Osteoblast (primary cell): ENCODE results near the gene SH3D21. TPM values are rescaled to one million over a fixed set of nuclear protein-coding genes. Genes with fewer than 3 reads are reported as not detected.
A peak's percentile ranks its signal among the peaks of the same experiment; 100 is the strongest.

Experiments used
- DNase-seq: peaks from one replicate; pipeline ENCODE4 v3.0.0; 2011; ENCODE audit warnings: low spot score, mixed read lengths; ENCODE audit not compliant: insufficient read length; ENCODE audit errors: missing footprints
- H2AFZ ChIP-seq: 2 replicates; pipeline ENCODE4 v1.6.0; 2011; ENCODE audit warnings: mild to moderate bottlenecking, low read length
- H3K27ac ChIP-seq: 2 replicates; pipeline ENCODE4 v1.5.1; 2011; ENCODE audit warnings: mild to moderate bottlenecking, low read depth, low read length, moderate library complexity
- H3K27me3 ChIP-seq: 2 replicates; pipeline ENCODE4 v1.6.0; 2012; ENCODE audit warnings: mild to moderate bottlenecking, control low read depth, inconsistent platforms, low read length, moderate library complexity; ENCODE audit not compliant: insufficient read depth
- H3K36me3 ChIP-seq: 2 replicates; pipeline ENCODE4 v1.5.1; 2011; ENCODE audit warnings: mild to moderate bottlenecking, low read length, control low read depth, moderate library complexity; ENCODE audit not compliant: insufficient read depth
- H3K4me1 ChIP-seq: 2 replicates; pipeline ENCODE4 v1.5.1; 2011; ENCODE audit warnings: mild to moderate bottlenecking, low read length, control low read depth, moderate library complexity; ENCODE audit not compliant: insufficient read depth
- H3K4me2 ChIP-seq: 2 replicates; pipeline ENCODE4 v1.6.0; 2011; ENCODE audit warnings: mild to moderate bottlenecking, low read length; ENCODE audit not compliant: insufficient read depth
- H3K4me3 ChIP-seq: fragments of 200-600 bp; sonication (generic); 3 replicates; pipeline ENCODE4 v1.5.1; 2012; ENCODE audit warnings: mild to moderate bottlenecking, low read length, inconsistent platforms; ENCODE audit not compliant: insufficient read depth
- H3K79me2 ChIP-seq: 2 replicates; pipeline ENCODE4 v1.6.0; 2012; ENCODE audit warnings: mild to moderate bottlenecking, low read length, control low read depth, inconsistent platforms; ENCODE audit not compliant: insufficient read depth
- H3K9me3 ChIP-seq: 2 replicates; pipeline ENCODE4 v1.5.1; 2011; ENCODE audit warnings: low read depth, low read length, control low read depth
- H4K20me1 ChIP-seq: 2 replicates; pipeline ENCODE4 v1.6.0; 2012; ENCODE audit warnings: mild to moderate bottlenecking, low read length, control low read depth; ENCODE audit not compliant: insufficient read depth
- total RNA-seq: library from RNA; depleted of rRNA; stranded (reverse); fragments of >200 nt; gene quantifications from 2 replicates; pipeline ENCODE4 v1.2.3, GENCODE V29; 2012
- TF ChIP-seq, protein P1 (sequence below): IDR thresholded peaks from 2 replicates; pipeline ENCODE4 v1.5.1; 2011; ENCODE audit warnings: mild to moderate bottlenecking, low read depth, low read length, moderate library complexity; ENCODE audit errors: extremely low read depth

SH3D21 gene
- total RNA-seq, result 1.8 and 2.2 TPM in 2 replicates

DNA sequence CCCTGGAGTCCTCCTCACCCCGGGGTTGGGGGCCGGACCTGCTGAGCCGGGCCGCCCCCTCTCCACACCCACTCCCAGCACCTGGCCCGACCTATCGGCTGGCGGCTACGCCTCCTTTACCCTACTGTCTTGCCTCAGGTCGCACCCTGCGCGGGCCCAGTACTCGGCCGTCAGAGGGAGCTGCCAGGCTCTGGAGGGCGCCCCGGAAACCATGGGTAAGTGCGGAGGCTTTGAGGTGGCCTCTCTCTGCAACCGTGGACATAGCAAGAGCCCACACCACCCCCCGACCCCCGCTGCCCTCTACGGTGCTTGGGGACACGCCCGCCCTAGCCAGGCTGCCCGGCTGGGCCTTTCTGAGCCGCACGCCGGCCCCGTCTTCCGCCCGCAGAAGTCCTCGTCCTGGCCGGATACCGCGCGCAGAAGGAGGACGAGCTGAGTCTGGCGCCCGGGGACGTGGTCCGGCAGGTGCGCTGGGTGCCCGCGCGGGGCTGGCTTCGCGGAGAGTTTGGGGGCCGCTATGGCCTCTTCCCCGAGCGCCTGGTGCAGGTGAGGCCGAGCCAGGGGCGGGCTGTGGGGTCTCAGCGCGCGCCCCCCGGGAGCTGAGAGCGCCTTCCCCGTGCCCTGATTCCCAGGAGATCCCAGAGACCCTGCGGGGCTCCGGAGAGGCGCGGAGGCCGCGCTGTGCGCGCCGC lies at the start of gene SH3D21:
Gene SH3D21, plus strand, starts transcription at position 159 of the 692 bp plus-strand sequence. Its CDS starts 53 bp downstream, at position 212.
- peak within 1 kb of the TSS; percentile 82 for H3K4me3 ChIP-seq
- H3K27ac ChIP-seq, result peak within 1 kb of the TSS; percentile 51
- TF ChIP-seq, protein P1, sequence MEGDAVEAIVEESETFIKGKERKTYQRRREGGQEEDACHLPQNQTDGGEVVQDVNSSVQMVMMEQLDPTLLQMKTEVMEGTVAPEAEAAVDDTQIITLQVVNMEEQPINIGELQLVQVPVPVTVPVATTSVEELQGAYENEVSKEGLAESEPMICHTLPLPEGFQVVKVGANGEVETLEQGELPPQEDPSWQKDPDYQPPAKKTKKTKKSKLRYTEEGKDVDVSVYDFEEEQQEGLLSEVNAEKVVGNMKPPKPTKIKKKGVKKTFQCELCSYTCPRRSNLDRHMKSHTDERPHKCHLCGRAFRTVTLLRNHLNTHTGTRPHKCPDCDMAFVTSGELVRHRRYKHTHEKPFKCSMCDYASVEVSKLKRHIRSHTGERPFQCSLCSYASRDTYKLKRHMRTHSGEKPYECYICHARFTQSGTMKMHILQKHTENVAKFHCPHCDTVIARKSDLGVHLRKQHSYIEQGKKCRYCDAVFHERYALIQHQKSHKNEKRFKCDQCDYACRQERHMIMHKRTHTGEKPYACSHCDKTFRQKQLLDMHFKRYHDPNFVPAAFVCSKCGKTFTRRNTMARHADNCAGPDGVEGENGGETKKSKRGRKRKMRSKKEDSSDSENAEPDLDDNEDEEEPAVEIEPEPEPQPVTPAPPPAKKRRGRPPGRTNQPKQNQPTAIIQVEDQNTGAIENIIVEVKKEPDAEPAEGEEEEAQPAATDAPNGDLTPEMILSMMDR, result peak; percentile 11
- H3K36me3 ChIP-seq, result peaks cover 40% of the 10 kb centered on the region
- H3K9me3 ChIP-seq, result no peaks in the 10 kb centered on the region
- H3K27me3 ChIP-seq, result no peaks in the 10 kb centered on the region
- no peaks in the 10 kb centered on the region for H3K79me2 ChIP-seq
- peak; percentile 86 for DNase-seq
- H3K4me1 ChIP-seq, result peaks cover 8% of the 10 kb centered on the region
- peak within 1 kb of the TSS; percentile 82 for H2AFZ ChIP-seq
- H3K4me2 ChIP-seq, result peak within 1 kb of the TSS; percentile 98
- peaks cover 13% of the 10 kb centered on the region for H4K20me1 ChIP-seq

DNA sequence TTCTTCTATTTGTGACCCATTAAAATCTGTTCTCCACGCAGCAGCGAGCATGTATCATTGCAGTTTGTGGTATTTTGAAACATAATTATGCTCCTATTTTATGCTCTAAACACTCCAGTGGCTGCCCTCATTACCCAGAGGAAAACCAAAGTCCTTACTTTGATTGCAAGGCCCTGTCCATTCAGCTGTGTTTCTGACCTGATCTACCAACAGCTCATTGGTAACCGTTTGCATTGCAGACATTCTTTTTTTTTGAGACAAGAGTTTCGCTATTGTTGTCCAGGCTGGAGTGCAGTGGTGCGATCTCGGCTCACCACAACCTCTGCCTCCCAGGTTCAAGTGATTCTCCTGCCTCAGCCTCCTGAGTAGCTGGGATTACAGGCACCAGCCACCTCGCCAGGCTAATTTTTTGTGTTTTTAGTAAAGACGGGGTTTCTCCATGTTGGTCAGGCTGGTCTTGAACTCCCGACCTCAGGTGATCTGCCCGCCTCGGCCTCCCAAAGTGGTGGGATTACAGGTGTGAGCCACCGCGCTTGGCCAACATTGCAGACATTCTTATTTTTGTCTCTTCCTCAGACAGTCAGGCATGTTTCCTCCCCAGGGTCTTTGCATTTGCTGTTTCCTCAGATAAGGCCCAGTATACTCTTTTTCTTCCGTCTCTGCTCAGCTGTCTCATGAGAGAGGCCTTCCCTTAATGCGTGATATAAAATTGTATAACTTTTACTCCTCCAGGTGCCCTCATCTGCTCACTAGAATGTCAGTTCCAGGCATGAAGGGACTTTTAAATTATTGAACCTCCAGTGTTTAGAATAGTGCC lies 49.4 kb upstream of the SH3D21 start:
- TF ChIP-seq, protein P1, result no peak

DNA sequence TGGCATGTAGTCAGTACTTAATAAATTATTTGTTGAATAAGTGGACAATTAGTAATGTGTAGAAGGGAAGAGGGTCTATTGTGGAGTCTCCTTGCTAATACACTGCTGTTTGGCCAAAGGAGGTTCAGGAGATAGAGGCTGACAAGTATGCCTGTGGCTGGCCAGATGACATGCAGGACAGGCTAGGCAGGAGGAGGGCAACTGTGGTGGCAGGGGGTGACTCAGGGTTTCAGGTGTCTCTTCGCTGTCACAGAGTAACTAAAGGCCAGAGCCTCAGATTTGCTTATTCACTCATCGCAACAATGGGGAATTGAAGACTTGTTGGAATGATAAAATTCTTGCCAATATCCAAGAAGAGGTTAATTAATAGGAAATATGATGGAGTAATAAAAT lies 48.8 kb upstream of the SH3D21 start:
- H3K27ac ChIP-seq, result no peak overlapping the region
- H3K79me2 ChIP-seq, result peaks cover 95% of the 10 kb centered on the region
- DNase-seq, result no peak
- H4K20me1 ChIP-seq, result peaks cover 50% of the 10 kb centered on the region
- H3K27me3 ChIP-seq, result no peaks in the 10 kb centered on the region
- TF ChIP-seq, protein P1, result no peak
- H3K36me3 ChIP-seq, result peaks cover 29% of the 10 kb centered on the region
- H3K4me2 ChIP-seq, result no peak overlapping the region
- peaks cover 9% of the 10 kb centered on the region for H3K4me1 ChIP-seq
- no peak overlapping the region for H3K4me3 ChIP-seq
- H2AFZ ChIP-seq, result no peak overlapping the region
- no peaks in the 10 kb centered on the region for H3K9me3 ChIP-seq

More for the DNA sequence above, 49.4 kb upstream of the SH3D21 start:
- no peak for DNase-seq
- Histone ChIP-seq H4K20me1 (peaks cover 56% of the 10 kb centered on the region), H3K79me2 (peaks cover 95% of the 10 kb centered on the region), H3K4me1 (peaks cover 13% of the 10 kb centered on the region), H3K9me3 (no peaks in the 10 kb centered on the region), H3K4me3 (no peak overlapping the region), H3K27ac (peak overlapping the region; percentile 5), H3K36me3 (peaks cover 23% of the 10 kb centered on the region), H3K27me3 (no peaks in the 10 kb centered on the region), H3K4me2 (no peak overlapping the region), H2AFZ (no peak overlapping the region)

DNA sequence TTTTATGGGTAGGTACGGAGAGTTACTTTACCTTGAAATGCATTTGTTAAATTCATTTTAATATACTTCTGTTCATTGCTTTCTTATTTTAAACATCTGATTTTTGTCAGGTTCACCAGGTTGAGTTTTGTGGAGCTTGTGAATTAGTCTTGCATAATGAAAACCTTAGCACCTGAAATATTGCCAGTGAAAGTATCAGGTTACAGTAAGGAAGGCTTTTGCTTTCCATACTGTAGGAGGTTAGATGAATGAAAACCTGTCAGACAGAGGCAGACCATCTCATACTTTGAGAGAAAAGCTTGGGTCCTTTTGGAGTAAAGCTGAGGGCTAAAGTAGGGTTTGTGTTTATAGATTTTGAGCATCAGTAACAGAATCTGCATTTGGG lies 47.2 kb upstream of the SH3D21 start:
- Histone ChIP-seq H3K9me3 (no peaks in the 10 kb centered on the region), H3K4me1 (no peaks in the 10 kb centered on the region), H3K4me2 (no peak overlapping the region), H3K27me3 (no peaks in the 10 kb centered on the region), H3K79me2 (peaks cover 92% of the 10 kb centered on the region), H4K20me1 (peaks cover 38% of the 10 kb centered on the region), H3K27ac (no peak overlapping the region), H3K36me3 (peaks cover 35% of the 10 kb centered on the region), H3K4me3 (no peak overlapping the region), H2AFZ (no peak overlapping the region)
- no peak for DNase-seq
- TF ChIP-seq, protein P1, result no peak
